A549 (cell line): ENCODE results near the gene NSMCE1. TPM values are rescaled to one million over a fixed set of nuclear protein-coding genes. Genes with fewer than 3 reads are reported as not detected.

ENCODE experiments used
- ATAC-seq, 2 experiments: fragments of 200-7000 bp in 1 of 2; fragments of >200 bp in 1 of 2; cut with Nextera tagmentation in 1 of 2; cut with Tn5 transposase in 1 of 2; 3 replicates each; pipeline versions ENCODE4 v1.8.0 to v1.9.1; 2018 to 2020; ENCODE audit warnings: mild to moderate bottlenecking in 1 of 2, moderate library complexity in 1 of 2
- CTCF ChIA-PET: fragments of 300-600 bp; sonication (Branson Sonifier 250); formaldehyde crosslinking; extraction: SDS; loops from one replicate; lab custom pipeline; 2021; ENCODE audit warnings: antibody characterized with exemption, inconsistent platforms; lab: Yijun Ruan, JAX
- POLR2A ChIA-PET: fragments of 350-600 bp; formaldehyde crosslinking; extraction: SDS; loops from one replicate; lab custom pipeline; 2021; ENCODE audit warnings: antibody characterized with exemption, inconsistent platforms; lab: Yijun Ruan, JAX
- DNase-seq, 2 experiments: peaks; one replicate each; pipeline versions ENCODE4 v3.0.0 to v3.0.0-alpha.2; 2011 to 2016; ENCODE audit warnings: low read depth in 1 of 2, low spot score in 1 of 2
- FAIRE-seq: peaks from 2 replicates; lab custom pipeline; 2011; peaks lifted over from hg19 to GRCh38; lab: Jason Lieb, UNC
- H3K27ac ChIP-seq, 2 experiments: fragments of >200 bp; sonication (Bioruptor Twin); formaldehyde crosslinking; 3 replicates each; pipeline ENCODE4 v1.5.1; 2016 to 2017
- H3K4me1 ChIP-seq: fragments of >200 bp; sonication (Bioruptor Twin); formaldehyde crosslinking; 3 replicates; pipeline ENCODE4 v1.6.1; 2016
- H3K4me2 ChIP-seq: fragments of >200 bp; sonication (Bioruptor Twin); formaldehyde crosslinking; 3 replicates; pipeline ENCODE4 v1.6.1; 2016
- H3K4me3 ChIP-seq: fragments of >200 bp; sonication (Bioruptor Twin); formaldehyde crosslinking; 3 replicates; pipeline ENCODE4 v1.5.1; 2016
- H3K9me3 ChIP-seq: fragments of >200 bp; sonication (Bioruptor Twin); formaldehyde crosslinking; 3 replicates; pipeline ENCODE4 v1.6.1; 2016
- BCL3 ChIP-seq: fragments of >200 bp; sonication (Bioruptor Twin); formaldehyde crosslinking; IDR thresholded peaks from 3 replicates; pipeline ENCODE4 v1.6.1; 2016
- CHD4 ChIP-seq: fragments of 200-600 bp; sonication (generic); IDR thresholded peaks from 2 replicates; pipeline ENCODE4 v1.6.1; 2016; ENCODE audit warnings: antibody characterized with exemption, mild to moderate bottlenecking, borderline replicate concordance
- EHF ChIP-seq: fragments of 250-450 bp; sonication (Bioruptor Pico); IDR thresholded peaks from 2 replicates; pipeline ENCODE4 v1.5.0; 2020; ENCODE audit warnings: mild to moderate bottlenecking
- ELK1 ChIP-seq: fragments of 150-350 bp; IDR thresholded peaks from 2 replicates; pipeline ENCODE4 v1.6.1; 2014; ENCODE audit warnings: low read depth, mild to moderate bottlenecking, low read length
- FOSB ChIP-seq: fragments of 250-450 bp; sonication (Bioruptor Pico); IDR thresholded peaks from 2 replicates; pipeline ENCODE4 v1.5.0; 2020; ENCODE audit warnings: mild to moderate bottlenecking, moderate library complexity
- HOXA7 ChIP-seq: fragments of 250-450 bp; sonication (Bioruptor Pico); IDR thresholded peaks from 2 replicates; pipeline ENCODE4 v1.5.0; 2020; ENCODE audit warnings: mild to moderate bottlenecking, moderate library complexity
- HOXB13 ChIP-seq: fragments of 250-450 bp; sonication (Bioruptor Pico); IDR thresholded peaks from 2 replicates; pipeline ENCODE4 v1.5.0; 2020; ENCODE audit warnings: low read depth, mild to moderate bottlenecking, moderate library complexity
- HOXB5 ChIP-seq: fragments of 250-450 bp; sonication (Bioruptor Pico); IDR thresholded peaks from 2 replicates; pipeline ENCODE4 v1.5.0; 2020; ENCODE audit warnings: mild to moderate bottlenecking, moderate library complexity
- JUNB ChIP-seq: fragments of >200 bp; sonication (Bioruptor Twin); formaldehyde crosslinking; IDR thresholded peaks from 2 replicates; pipeline ENCODE4 v1.6.1; 2016
- KDM5A ChIP-seq: fragments of 200-600 bp; sonication (generic); IDR thresholded peaks from 2 replicates; pipeline ENCODE4 v1.6.1; 2016; ENCODE audit warnings: antibody characterized with exemption, mild to moderate bottlenecking
- MAFK ChIP-seq: fragments of 450-650 bp; IDR thresholded peaks from 2 replicates; pipeline ENCODE4 v1.6.1; 2014; ENCODE audit not compliant: partially characterized antibody
- MAZ ChIP-seq: fragments of 150-350 bp; IDR thresholded peaks from 2 replicates; pipeline ENCODE4 v1.6.1; 2014; ENCODE audit warnings: antibody characterized with exemption, low read depth, low read length, borderline replicate concordance
- MYC ChIP-seq: IDR thresholded peaks from 2 replicates; pipeline ENCODE4 v1.6.1; 2012; ENCODE audit warnings: mild to moderate bottlenecking, inconsistent platforms, low read length, improper control_type of control experiment, borderline replicate concordance
- NPAS2 ChIP-seq: fragments of 250-450 bp; sonication (Bioruptor Pico); IDR thresholded peaks from 2 replicates; pipeline ENCODE4 v1.8.0; 2022; ENCODE audit warnings: mild to moderate bottlenecking, moderate library complexity, borderline replicate concordance
- POLR2A ChIP-seq: IDR thresholded peaks from 2 replicates; pipeline ENCODE4 v1.6.1; 2012; ENCODE audit warnings: mild to moderate bottlenecking, low read length
- POLR2AphosphoS2 ChIP-seq: conservative IDR thresholded peaks from 2 replicates; pipeline ENCODE4 v1.6.1; 2012; ENCODE audit warnings: low read length, improper control_type of control experiment, inconsistent platforms
- RARB ChIP-seq: fragments of 250-450 bp; sonication (Bioruptor Pico); IDR thresholded peaks from 2 replicates; pipeline ENCODE4 v1.8.0; 2021; ENCODE audit warnings: mild to moderate bottlenecking, moderate library complexity
- RNF2 ChIP-seq: fragments of 200-600 bp; sonication (generic); IDR thresholded peaks from 2 replicates; pipeline ENCODE4 v1.6.1; 2016; ENCODE audit warnings: low read depth, mild to moderate bottlenecking, antibody characterized with exemption, moderate library complexity, borderline replicate concordance
- TP53 ChIP-seq: fragments of 250-450 bp; sonication (Bioruptor Pico); IDR thresholded peaks from 2 replicates; pipeline ENCODE4 v1.5.0; 2021; ENCODE audit warnings: mild to moderate bottlenecking, moderate library complexity
- ZC3H11A ChIP-seq: fragments of 450-650 bp; IDR thresholded peaks from 2 replicates; pipeline ENCODE4 v1.6.1; 2014; ENCODE audit warnings: antibody characterized with exemption, mild to moderate bottlenecking
- ZNF302 ChIP-seq: fragments of 250-450 bp; sonication (Bioruptor Pico); IDR thresholded peaks from 2 replicates; pipeline ENCODE4 v1.9.0; 2021; ENCODE audit warnings: inconsistent platforms, mild to moderate bottlenecking, moderate library complexity
- ZSCAN20 ChIP-seq: fragments of 250-450 bp; sonication (Bioruptor Pico); IDR thresholded peaks from 2 replicates; pipeline ENCODE4 v1.8.0; 2022; ENCODE audit warnings: mild to moderate bottlenecking, moderate library complexity
- WGBS: methylation state at CpG from one replicate; pipeline ENCODE4 v1.1.6; 2017; ENCODE audit errors: missing lambda C conversion rate; 5-methylcytosine and 5-hydroxymethylcytosine counted together
- polyA plus RNA-seq, 4 experiments: library from polyadenylated mRNA; depleted of rRNA in 3 of 4; stranded (reverse); fragments of >200 nt; fragmentation: RNase III in 1 of 4; extraction: RNeasy Plus Mini Kit Qiagen cat#74134 plus additional on column Dnase treatment in 1 of 4; gene quantifications; 2 replicates in 3 of 4; 3 replicates in 1 of 4; pipeline ENCODE4 v1.2.3, GENCODE V29; 2011 to 2017
- TF ChIP-seq, protein P1 (sequence below): IDR thresholded peaks from 2 replicates; pipeline ENCODE4 v1.6.1; 2012

NSMCE1 gene
- polyA plus RNA-seq, 2 of the 4 experiments (the other 2 are of a cell fraction) = 32.0 to 59.9 TPM

GRCh38 chr16:27234171-27234570 is 34.4 kb downstream of the NSMCE1 start:
- Histone ChIP-seq H3K9me3 (no peaks in the 10 kb centered on the region), H3K4me3 (no peak overlapping the region), H3K4me2 (no peak overlapping the region), H3K27ac (no peak overlapping the region), H3K4me1 (peaks cover 11% of the 10 kb centered on the region)
- CTCF ChIA-PET = interaction anchor here (0.8 to 16.7 kb wide), 59 partner anchors 10 to 228 kb away, joined by 3 to 291 read pairs (median 8); partner anchors contain the start of gene KDM8
- FAIRE-seq (no peak), DNase-seq (no peak), ATAC-seq (no peak)
- POLR2A ChIA-PET = interaction anchor here (0.6 to 2.4 kb wide), 2 partner anchors 30 to 197 kb away, joined by 3 to 12 read pairs; partner anchors contain the start of gene KDM8
- WGBS = 90% methylated on average over 8 of the region's 8 CpGs
- TF ChIP-seq FOSB (CRISPR knock-in tag) (no peak), BCL3 (no peak), POLR2A (no peak), EHF (CRISPR knock-in tag) (no peak), ZNF302 (no peak), CHD4 (no peak)

- ChIA-PET CTCF (interaction anchor here (0.9 to 16.7 kb wide), 34 partner anchors 9 to 229 kb away, joined by 3 to 291 read pairs (median 11); partner anchors contain the start of gene KDM8), POLR2A (interaction anchor here (0.6 to 2.4 kb wide), 2 partner anchors 30 to 197 kb away, joined by 3 to 12 read pairs; partner anchors contain the start of gene KDM8)
- Histone ChIP-seq H3K4me3 (no peak overlapping the region), H3K9me3 (no peaks in the 10 kb centered on the region), H3K27ac (no peak overlapping the region), H3K4me2 (no peak overlapping the region), H3K4me1 (peaks cover 11% of the 10 kb centered on the region)
- DNase-seq (no peak), FAIRE-seq (no peak), ATAC-seq (no peak)
- 73% methylated on average over 5 of the region's 6 CpGs for WGBS
- TF ChIP-seq RARB (CRISPR knock-in tag) (no peak), TP53 (CRISPR knock-in tag) (no peak), HOXA7 (CRISPR knock-in tag) (no peak), ZC3H11A (no peak), BCL3 (no peak)
These were observed 34.8 kb downstream of the NSMCE1 start for GRCh38 chr16:27233731-27234130.

- ATAC-seq = no peak
- no peak for FAIRE-seq
- TF ChIP-seq, protein P1, sequence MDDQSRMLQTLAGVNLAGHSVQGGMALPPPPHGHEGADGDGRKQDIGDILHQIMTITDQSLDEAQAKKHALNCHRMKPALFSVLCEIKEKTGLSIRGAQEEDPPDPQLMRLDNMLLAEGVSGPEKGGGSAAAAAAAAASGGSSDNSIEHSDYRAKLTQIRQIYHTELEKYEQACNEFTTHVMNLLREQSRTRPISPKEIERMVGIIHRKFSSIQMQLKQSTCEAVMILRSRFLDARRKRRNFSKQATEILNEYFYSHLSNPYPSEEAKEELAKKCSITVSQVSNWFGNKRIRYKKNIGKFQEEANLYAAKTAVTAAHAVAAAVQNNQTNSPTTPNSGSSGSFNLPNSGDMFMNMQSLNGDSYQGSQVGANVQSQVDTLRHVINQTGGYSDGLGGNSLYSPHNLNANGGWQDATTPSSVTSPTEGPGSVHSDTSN = no peak
- TF ChIP-seq ZSCAN20 (CRISPR knock-in tag) = no peak
- no peaks in the 10 kb centered on the region for H3K9me3 ChIP-seq
- H3K4me1 ChIP-seq = peaks cover 11% of the 10 kb centered on the region
- no peak for DNase-seq
- POLR2A ChIA-PET = no interaction called here
- H3K4me3 ChIP-seq = no peak overlapping the region
- H3K4me2 ChIP-seq = no peak overlapping the region
- no peak overlapping the region for H3K27ac ChIP-seq
- WGBS = 86% methylated on average over 13 of the region's 13 CpGs
- CTCF ChIA-PET = interaction anchor here (0.9 to 16.7 kb wide), 9 partner anchors 9 to 227 kb away, joined by 3 to 291 read pairs (median 20); partner anchors contain the start of gene KDM8
These were observed 35.5 kb downstream of the NSMCE1 start for GRCh38 chr16:27232901-27233625.

GRCh38 chr16:27232061-27232900 is 36.3 kb downstream of the NSMCE1 start:
- no peak for ATAC-seq
- H3K9me3 ChIP-seq = no peaks in the 10 kb centered on the region
- no peak for FAIRE-seq
- POLR2A ChIA-PET = no interaction called here
- H3K4me2 ChIP-seq = no peak overlapping the region
- 84% methylated on average over 26 of the region's 26 CpGs for WGBS
- H3K27ac ChIP-seq = no peak overlapping the region
- CTCF ChIA-PET = interaction anchor here (0.6 to 16.7 kb wide), 3 partner anchors 11 to 140 kb away, joined by 3 to 291 read pairs (median 4); no protein-coding TSS in a partner anchor
- peaks cover 11% of the 10 kb centered on the region for H3K4me1 ChIP-seq
- H3K4me3 ChIP-seq = no peak overlapping the region
- no peak for DNase-seq
- TF ChIP-seq HOXB5 (CRISPR knock-in tag) (no peak), MYC (no peak), RNF2 (no peak), ELK1 (no peak), KDM5A (no peak), JUNB (no peak), NPAS2 (CRISPR knock-in tag) (no peak), MAFK (no peak), EHF (CRISPR knock-in tag) (no peak), ZNF302 (no peak), POLR2AphosphoS2 (no peak), RARB (CRISPR knock-in tag) (no peak), MAZ (no peak), HOXB13 (CRISPR knock-in tag) (no peak)
